ENCODE data around the gene CDH13. TPM values are rescaled to one million over a fixed set of nuclear protein-coding genes. Genes with fewer than 3 reads are reported as not detected.
A peak's percentile ranks its signal among the peaks of the same experiment; 100 is the strongest.

CDH13 gene
- total RNA-seq, 1 donor from 2014 or later: 46.4 TPM

DNA sequence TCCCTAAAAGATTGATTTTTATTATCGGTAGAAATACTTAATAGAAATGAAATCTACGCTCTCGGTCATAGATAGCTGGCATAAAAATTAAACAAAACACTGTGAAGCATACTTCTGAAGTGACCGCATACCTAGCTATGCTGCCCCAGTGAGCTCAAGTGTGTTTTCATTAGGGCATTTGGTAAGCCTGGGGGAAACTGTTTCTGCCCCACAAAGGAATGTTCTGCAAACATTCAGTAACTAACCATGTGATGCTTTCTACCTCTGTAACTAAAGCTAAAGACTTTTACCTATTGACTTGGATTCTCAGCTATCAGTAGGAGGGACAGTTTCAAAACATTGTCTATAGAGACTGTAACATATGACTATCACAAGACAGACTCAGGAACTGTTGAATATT is 1087.5 kb downstream of the CDH13 start:
- peaks cover 7% of the 10 kb centered on the region for H3K27me3 Mint-ChIP-seq
- no peak overlapping the region for H3K27ac Mint-ChIP-seq
- H3K4me3 Mint-ChIP-seq: no peak overlapping the region
- no peak for DNase-seq (ENCODE audit: extremely low spot score, unreplicated experiment)
- H3K36me3 Mint-ChIP-seq: no peaks in the 10 kb centered on the region
- H3K9me3 Mint-ChIP-seq: no peaks in the 10 kb centered on the region
- peaks cover 12% of the 10 kb centered on the region for H3K4me1 Mint-ChIP-seq (ENCODE audit: unreplicated experiment)
- TF ChIP-seq, protein P1, sequence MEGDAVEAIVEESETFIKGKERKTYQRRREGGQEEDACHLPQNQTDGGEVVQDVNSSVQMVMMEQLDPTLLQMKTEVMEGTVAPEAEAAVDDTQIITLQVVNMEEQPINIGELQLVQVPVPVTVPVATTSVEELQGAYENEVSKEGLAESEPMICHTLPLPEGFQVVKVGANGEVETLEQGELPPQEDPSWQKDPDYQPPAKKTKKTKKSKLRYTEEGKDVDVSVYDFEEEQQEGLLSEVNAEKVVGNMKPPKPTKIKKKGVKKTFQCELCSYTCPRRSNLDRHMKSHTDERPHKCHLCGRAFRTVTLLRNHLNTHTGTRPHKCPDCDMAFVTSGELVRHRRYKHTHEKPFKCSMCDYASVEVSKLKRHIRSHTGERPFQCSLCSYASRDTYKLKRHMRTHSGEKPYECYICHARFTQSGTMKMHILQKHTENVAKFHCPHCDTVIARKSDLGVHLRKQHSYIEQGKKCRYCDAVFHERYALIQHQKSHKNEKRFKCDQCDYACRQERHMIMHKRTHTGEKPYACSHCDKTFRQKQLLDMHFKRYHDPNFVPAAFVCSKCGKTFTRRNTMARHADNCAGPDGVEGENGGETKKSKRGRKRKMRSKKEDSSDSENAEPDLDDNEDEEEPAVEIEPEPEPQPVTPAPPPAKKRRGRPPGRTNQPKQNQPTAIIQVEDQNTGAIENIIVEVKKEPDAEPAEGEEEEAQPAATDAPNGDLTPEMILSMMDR (conservative IDR thresholded peaks at IDR 0.05): no peak

DNA sequence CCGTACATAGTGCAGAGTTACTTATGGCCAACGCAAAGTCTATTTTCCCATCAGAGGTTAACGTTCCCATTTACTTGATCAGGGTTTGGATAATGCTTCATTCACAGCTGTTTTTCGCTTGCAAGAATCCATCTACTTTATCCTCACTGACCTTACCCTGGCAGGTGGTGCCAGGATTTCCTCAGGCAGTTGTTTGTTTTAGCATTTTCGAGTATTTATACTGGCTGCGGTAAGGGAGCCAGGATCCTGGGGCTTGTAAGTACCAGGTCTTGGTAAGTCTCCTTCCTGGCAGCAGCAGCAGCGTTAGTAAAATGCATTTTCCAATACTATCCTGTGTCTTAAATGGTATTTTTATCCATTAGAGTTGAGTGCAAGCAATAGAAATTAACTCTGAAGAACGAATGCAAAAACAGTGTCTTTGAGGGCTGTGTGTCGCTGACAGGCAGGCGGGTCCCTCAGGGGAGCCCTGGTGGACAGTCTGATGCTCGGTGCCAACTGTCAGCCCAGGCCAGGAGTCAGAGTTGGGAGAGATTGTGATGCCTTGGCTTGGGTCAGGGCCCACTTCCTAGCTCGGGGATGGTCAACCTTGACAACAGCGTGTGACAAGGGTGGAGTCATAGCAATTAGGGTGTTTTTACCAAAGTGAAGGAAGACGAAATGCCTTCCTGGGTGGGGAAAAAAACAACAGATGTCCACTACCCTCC is 1088.6 kb downstream of the CDH13 start:
- Mint-ChIP-seq H3K4me3 (no peak overlapping the region), H3K36me3 (no peaks in the 10 kb centered on the region), H3K9me3 (no peaks in the 10 kb centered on the region), H3K27ac (no peak overlapping the region), H3K27me3 (peaks cover 7% of the 10 kb centered on the region), H3K4me1 (ENCODE audit: unreplicated experiment) (peaks cover 12% of the 10 kb centered on the region)
- DNase-seq (ENCODE audit: extremely low spot score, unreplicated experiment): no peak
- TF ChIP-seq, protein P1 (conservative IDR thresholded peaks at IDR 0.05): no peak

DNA sequence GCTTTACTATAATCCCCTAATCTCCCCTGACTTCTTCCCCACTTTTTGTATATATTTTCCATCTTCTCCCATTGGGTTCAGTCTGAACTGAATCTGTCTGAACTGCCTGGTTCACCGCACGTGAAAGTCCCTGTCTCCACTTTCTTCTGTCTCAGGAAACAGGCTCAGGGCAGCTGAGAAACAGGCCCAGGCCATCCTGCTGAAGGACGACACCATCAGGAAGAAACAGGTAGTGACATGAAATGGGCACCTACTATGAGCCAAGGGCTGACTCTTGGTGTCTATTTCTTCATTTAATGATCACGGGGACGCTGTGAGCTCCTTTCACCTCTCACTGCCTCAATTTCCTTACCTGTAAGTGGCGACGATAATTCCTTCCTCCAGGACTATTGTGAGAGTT is 1090.5 kb downstream of the CDH13 start:
- peaks cover 12% of the 10 kb centered on the region for H3K4me1 Mint-ChIP-seq (ENCODE audit: unreplicated experiment)

DNA sequence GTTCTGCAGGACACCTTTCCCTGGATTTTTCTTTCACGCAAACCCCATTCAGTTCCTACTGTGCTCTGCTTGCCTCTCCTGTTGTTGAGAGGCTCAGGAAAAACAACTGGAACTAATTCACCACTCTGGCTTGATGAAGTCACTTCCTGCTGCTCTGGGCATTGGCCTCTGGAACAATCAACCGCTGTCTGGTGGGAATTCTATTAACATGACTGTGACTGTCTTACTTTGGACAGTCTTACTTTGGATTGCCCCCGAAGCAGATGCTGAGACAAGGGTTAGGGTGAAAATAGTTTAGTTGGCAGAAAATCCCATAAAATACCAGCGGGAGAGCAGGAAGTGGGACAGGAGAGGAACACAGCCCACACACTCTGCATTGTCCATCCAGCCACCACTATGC is 1091.0 kb downstream of the CDH13 start:
- TF ChIP-seq, protein P1 (conservative IDR thresholded peaks at IDR 0.05): no peak
- Mint-ChIP-seq H3K36me3 (no peaks in the 10 kb centered on the region), H3K4me3 (no peak overlapping the region), H3K27ac (no peak overlapping the region), H3K27me3 (no peaks in the 10 kb centered on the region), H3K9me3 (no peaks in the 10 kb centered on the region), H3K4me1 (ENCODE audit: unreplicated experiment) (peaks cover 12% of the 10 kb centered on the region)
- DNase-seq (ENCODE audit: extremely low spot score, unreplicated experiment): no peak

More for the DNA sequence above, 1090.5 kb downstream of the CDH13 start:
- H3K4me3 Mint-ChIP-seq: no peak overlapping the region
- DNase-seq (ENCODE audit: extremely low spot score, unreplicated experiment): no peak
- no peaks in the 10 kb centered on the region for H3K36me3 Mint-ChIP-seq
- H3K9me3 Mint-ChIP-seq: no peaks in the 10 kb centered on the region
- no peak overlapping the region for H3K27ac Mint-ChIP-seq
- H3K27me3 Mint-ChIP-seq: no peaks in the 10 kb centered on the region
- TF ChIP-seq, protein P1 (conservative IDR thresholded peaks at IDR 0.05): peak; percentile 43

DNA sequence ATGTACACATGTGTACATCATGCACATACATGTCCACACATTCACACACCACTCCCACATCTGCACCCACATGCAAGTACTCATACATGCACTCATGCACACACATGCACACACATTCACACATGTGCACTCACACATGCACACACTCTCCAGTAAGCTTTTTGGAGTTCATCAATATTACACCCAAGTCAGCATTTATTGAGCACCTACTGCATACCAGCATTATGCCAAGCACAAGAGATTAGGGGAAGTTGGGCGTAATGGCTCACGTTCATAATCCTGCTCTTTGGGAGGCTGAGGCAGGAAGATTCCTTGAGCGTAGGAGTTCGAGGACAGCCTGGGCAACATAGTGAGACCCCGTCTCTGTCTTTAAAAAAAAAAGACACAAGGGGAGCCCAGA is 1093.4 kb downstream of the CDH13 start:
- Mint-ChIP-seq H3K4me1 (ENCODE audit: unreplicated experiment) (peaks cover 10% of the 10 kb centered on the region), H3K36me3 (no peaks in the 10 kb centered on the region), H3K4me3 (no peak overlapping the region), H3K27me3 (peaks cover 6% of the 10 kb centered on the region), H3K9me3 (no peaks in the 10 kb centered on the region), H3K27ac (no peak overlapping the region)
- no peak for DNase-seq (ENCODE audit: extremely low spot score, unreplicated experiment)
- TF ChIP-seq, protein P1 (conservative IDR thresholded peaks at IDR 0.05): no peak
